ENCODE data around the gene ZBTB8A. TPM values are rescaled to one million over a fixed set of nuclear protein-coding genes. Genes with fewer than 3 reads are reported as not detected.

ZBTB8A gene
- total and polyA plus RNA-seq, 2 of the 13 experiments (the other 11 are each of a cell fraction or from before 2014, with no cell fraction given), result 1.3 to 3.7 TPM

GRCh38 chr1:32538887-32539583 is at the start of gene ZBTB8A (continued):
- TF ChIP-seq MAX (IDR thresholded peaks at IDR 0.05) (peak; percentile 64), NPAS2 (CRISPR knock-in tag; IDR thresholded peaks at IDR 0.05; ENCODE audit: borderline replicate concordance) (no peak), ZNF563 (CRISPR knock-in tag; IDR thresholded peaks at IDR 0.05) (no peak), GATAD2A (CRISPR knock-in tag; IDR thresholded peaks at IDR 0.05) (peak; percentile 10; the same call in 1 of the 2 replicates), LCORL (IDR thresholded peaks at IDR 0.05) (no peak), LCORL (CRISPR knock-in tag; IDR thresholded peaks at IDR 0.05) (no peak), MED1 (CRISPR knock-in tag; IDR thresholded peaks at IDR 0.05) (no peak), ZNF572 (CRISPR knock-in tag; IDR thresholded peaks at IDR 0.05) (no peak), HES4 (CRISPR knock-in tag; IDR thresholded peaks at IDR 0.05; ENCODE audit: borderline replicate concordance) (no peak), POLR2AphosphoS2 (IDR thresholded peaks at IDR 0.05; ENCODE audit: low read depth, low read length) (no peak), GTF3A (CRISPR knock-in tag; conservative IDR thresholded peaks at IDR 0.05) (no peak), ASH2L (IDR thresholded peaks at IDR 0.05; ENCODE audit: insufficient read length, low read depth, low read length) (peak; percentile 6), ZBTB43 (CRISPR knock-in tag; conservative IDR thresholded peaks at IDR 0.05) (no peak), ZNF317 (CRISPR knock-in tag; IDR thresholded peaks at IDR 0.05) (no peak), SALL1 (CRISPR knock-in tag; IDR thresholded peaks at IDR 0.05) (0 out of 2 replicates have a peak, but pooled peaks have one; percentile 18), HOXA9 (CRISPR knock-in tag; IDR thresholded peaks at IDR 0.05; ENCODE audit: borderline replicate concordance) (no peak), ZBTB14 (CRISPR knock-in tag; IDR thresholded peaks at IDR 0.05) (peak; percentile 52)
- TF ChIP-seq, protein P1, sequence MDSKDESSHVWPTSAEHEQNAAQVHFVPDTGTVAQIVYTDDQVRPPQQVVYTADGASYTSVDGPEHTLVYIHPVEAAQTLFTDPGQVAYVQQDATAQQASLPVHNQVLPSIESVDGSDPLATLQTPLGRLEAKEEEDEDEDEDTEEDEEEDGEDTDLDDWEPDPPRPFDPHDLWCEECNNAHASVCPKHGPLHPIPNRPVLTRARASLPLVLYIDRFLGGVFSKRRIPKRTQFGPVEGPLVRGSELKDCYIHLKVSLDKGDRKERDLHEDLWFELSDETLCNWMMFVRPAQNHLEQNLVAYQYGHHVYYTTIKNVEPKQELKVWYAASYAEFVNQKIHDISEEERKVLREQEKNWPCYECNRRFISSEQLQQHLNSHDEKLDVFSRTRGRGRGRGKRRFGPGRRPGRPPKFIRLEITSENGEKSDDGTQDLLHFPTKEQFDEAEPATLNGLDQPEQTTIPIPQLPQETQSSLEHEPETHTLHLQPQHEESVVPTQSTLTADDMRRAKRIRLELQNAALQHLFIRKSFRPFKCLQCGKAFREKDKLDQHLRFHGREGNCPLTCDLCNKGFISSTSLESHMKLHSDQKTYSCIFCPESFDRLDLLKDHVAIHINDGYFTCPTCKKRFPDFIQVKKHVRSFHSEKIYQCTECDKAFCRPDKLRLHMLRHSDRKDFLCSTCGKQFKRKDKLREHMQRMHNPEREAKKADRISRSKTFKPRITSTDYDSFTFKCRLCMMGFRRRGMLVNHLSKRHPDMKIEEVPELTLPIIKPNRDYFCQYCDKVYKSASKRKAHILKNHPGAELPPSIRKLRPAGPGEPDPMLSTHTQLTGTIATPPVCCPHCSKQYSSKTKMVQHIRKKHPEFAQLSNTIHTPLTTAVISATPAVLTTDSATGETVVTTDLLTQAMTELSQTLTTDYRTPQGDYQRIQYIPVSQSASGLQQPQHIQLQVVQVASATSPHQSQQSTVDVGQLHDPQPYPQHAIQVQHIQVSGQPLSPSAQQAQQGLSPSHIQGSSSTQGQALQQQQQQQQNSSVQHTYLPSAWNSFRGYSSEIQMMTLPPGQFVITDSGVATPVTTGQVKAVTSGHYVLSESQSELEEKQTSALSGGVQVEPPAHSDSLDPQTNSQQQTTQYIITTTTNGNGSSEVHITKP (CRISPR knock-in tag; IDR thresholded peaks at IDR 0.05; ENCODE audit: low read depth), result no peak
- TF ChIP-seq, protein P2, sequence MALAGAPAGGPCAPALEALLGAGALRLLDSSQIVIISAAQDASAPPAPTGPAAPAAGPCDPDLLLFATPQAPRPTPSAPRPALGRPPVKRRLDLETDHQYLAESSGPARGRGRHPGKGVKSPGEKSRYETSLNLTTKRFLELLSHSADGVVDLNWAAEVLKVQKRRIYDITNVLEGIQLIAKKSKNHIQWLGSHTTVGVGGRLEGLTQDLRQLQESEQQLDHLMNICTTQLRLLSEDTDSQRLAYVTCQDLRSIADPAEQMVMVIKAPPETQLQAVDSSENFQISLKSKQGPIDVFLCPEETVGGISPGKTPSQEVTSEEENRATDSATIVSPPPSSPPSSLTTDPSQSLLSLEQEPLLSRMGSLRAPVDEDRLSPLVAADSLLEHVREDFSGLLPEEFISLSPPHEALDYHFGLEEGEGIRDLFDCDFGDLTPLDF (CRISPR knock-in tag; IDR thresholded peaks at IDR 0.05), result 0 out of 2 replicates have a peak, but pooled peaks have one; percentile 12
- TF ChIP-seq, protein P3, sequence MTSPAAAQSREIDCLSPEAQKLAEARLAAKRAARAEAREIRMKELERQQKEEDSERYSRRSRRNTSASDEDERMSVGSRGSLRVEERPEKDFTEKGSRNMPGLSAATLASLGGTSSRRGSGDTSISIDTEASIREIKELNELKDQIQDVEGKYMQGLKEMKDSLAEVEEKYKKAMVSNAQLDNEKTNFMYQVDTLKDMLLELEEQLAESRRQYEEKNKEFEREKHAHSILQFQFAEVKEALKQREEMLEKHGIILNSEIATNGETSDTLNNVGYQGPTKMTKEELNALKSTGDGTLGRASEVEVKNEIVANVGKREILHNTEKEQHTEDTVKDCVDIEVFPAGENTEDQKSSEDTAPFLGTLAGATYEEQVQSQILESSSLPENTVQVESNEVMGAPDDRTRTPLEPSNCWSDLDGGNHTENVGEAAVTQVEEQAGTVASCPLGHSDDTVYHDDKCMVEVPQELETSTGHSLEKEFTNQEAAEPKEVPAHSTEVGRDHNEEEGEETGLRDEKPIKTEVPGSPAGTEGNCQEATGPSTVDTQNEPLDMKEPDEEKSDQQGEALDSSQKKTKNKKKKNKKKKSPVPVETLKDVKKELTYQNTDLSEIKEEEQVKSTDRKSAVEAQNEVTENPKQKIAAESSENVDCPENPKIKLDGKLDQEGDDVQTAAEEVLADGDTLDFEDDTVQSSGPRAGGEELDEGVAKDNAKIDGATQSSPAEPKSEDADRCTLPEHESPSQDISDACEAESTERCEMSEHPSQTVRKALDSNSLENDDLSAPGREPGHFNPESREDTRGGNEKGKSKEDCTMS (CRISPR knock-in tag; conservative IDR thresholded peaks at IDR 0.05), result no peak

Measured in HepG2 (cell line).